HEK293 (cell line): ENCODE results near the gene SLX9.

Experiments
- BCL11A ChIP-seq: fragments of 450-650 bp; formaldehyde crosslinking; IDR thresholded peaks from 2 replicates; pipeline ENCODE4 v1.5.1; 2016; ENCODE audit warnings: low read depth, missing biosample characterization, missing genetic modification characterization
- CTCF ChIP-seq: fragments of 450-650 bp; formaldehyde crosslinking; IDR thresholded peaks from 2 replicates; pipeline ENCODE4 v1.5.1; 2016; ENCODE audit warnings: missing biosample characterization, missing genetic modification characterization
- GFI1B ChIP-seq: fragments of 450-650 bp; formaldehyde crosslinking; IDR thresholded peaks from 2 replicates; pipeline ENCODE4 v1.5.1; 2016; ENCODE audit warnings: missing biosample characterization, missing genetic modification characterization
- GLIS1 ChIP-seq: fragments of 450-650 bp; formaldehyde crosslinking; IDR thresholded peaks from 2 replicates; pipeline ENCODE4 v1.5.1; 2016; ENCODE audit warnings: missing biosample characterization, missing genetic modification characterization
- HOXA7 ChIP-seq: sonication (generic); formaldehyde crosslinking; IDR thresholded peaks from 2 replicates; pipeline ENCODE4 v1.8.1; 2022; ENCODE audit warnings: missing genetic modification reagents, borderline replicate concordance
- REST ChIP-seq: fragments of 450-650 bp; formaldehyde crosslinking; IDR thresholded peaks from 2 replicates; pipeline ENCODE4 v1.5.1; 2016; ENCODE audit warnings: missing biosample characterization, missing genetic modification characterization
- ZNF169 ChIP-seq: fragments of 450-650 bp; formaldehyde crosslinking; IDR thresholded peaks from 2 replicates; pipeline ENCODE4 v1.5.1; 2016; ENCODE audit warnings: missing biosample characterization, missing genetic modification characterization
- ZNF2 ChIP-seq: fragments of 450-650 bp; formaldehyde crosslinking; IDR thresholded peaks from 2 replicates; pipeline ENCODE4 v1.5.1; 2016; ENCODE audit warnings: missing biosample characterization, missing genetic modification characterization
- ZNF530 ChIP-seq: fragments of 450-650 bp; formaldehyde crosslinking; IDR thresholded peaks from 2 replicates; pipeline ENCODE4 v1.5.1; 2016; ENCODE audit warnings: low read depth, missing biosample characterization, missing genetic modification characterization
- ZNF776 ChIP-seq: fragments of 450-650 bp; formaldehyde crosslinking; IDR thresholded peaks from 2 replicates; pipeline ENCODE4 v1.5.0; 2017; ENCODE audit warnings: missing biosample characterization, missing genetic modification characterization, borderline replicate concordance
- TF ChIP-seq, protein P1 (sequence below): fragments of 450-650 bp; IDR thresholded peaks from 2 replicates; pipeline ENCODE4 v1.5.1; 2018; ENCODE audit warnings: missing biosample characterization, mild to moderate bottlenecking, missing genetic modification characterization
- TF ChIP-seq, protein P2 (sequence below): fragments of 450-650 bp; formaldehyde crosslinking; IDR thresholded peaks from 2 replicates; pipeline ENCODE4 v1.5.1; 2017; ENCODE audit warnings: missing biosample characterization, missing genetic modification characterization
- TF ChIP-seq, protein P3 (sequence below): fragments of 450-650 bp; formaldehyde crosslinking; IDR thresholded peaks from 2 replicates; pipeline ENCODE4 v1.5.1; 2016; ENCODE audit warnings: missing biosample characterization, missing genetic modification characterization

DNA sequence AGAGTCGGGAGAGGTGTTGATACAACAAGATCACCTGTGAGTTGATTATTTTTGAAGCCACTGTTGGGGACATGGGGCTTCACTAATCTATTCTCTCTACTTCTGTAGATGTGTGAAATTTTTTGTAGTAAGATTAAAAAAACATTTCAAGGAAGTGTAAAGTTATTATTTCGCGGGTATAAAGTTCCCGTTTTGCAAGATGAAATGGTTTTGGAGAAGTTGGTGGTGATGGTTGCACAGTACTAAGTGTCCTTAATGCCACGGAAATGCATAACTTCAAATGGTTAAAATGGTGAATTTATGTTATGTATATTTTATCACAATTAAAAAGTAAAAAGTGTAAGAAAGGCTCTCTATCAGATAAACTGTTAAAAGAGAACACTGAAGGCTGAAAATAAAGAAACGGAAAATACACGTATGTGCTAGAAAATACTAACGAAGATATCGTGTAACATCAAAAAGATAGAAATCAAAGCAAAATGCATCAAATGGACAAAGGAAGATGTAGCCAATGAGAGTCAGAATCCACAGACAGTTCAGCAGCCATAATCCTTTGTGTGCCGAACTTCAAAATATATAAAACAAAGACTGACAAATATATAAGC is 16.2 kb upstream of the SLX9 start:
- no peak for TF ChIP-seq CTCF (tag by site-specific recombination)
- TF ChIP-seq BCL11A = no peak
- TF ChIP-seq ZNF530 (tag by site-specific recombination) = no peak
- TF ChIP-seq GFI1B = no peak
- TF ChIP-seq, protein P1, sequence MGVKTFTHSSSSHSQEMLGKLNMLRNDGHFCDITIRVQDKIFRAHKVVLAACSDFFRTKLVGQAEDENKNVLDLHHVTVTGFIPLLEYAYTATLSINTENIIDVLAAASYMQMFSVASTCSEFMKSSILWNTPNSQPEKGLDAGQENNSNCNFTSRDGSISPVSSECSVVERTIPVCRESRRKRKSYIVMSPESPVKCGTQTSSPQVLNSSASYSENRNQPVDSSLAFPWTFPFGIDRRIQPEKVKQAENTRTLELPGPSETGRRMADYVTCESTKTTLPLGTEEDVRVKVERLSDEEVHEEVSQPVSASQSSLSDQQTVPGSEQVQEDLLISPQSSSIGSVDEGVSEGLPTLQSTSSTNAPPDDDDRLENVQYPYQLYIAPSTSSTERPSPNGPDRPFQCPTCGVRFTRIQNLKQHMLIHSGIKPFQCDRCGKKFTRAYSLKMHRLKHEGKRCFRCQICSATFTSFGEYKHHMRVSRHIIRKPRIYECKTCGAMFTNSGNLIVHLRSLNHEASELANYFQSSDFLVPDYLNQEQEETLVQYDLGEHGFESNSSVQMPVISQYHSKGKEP (tag by site-specific recombination) = no peak
- TF ChIP-seq, protein P2, sequence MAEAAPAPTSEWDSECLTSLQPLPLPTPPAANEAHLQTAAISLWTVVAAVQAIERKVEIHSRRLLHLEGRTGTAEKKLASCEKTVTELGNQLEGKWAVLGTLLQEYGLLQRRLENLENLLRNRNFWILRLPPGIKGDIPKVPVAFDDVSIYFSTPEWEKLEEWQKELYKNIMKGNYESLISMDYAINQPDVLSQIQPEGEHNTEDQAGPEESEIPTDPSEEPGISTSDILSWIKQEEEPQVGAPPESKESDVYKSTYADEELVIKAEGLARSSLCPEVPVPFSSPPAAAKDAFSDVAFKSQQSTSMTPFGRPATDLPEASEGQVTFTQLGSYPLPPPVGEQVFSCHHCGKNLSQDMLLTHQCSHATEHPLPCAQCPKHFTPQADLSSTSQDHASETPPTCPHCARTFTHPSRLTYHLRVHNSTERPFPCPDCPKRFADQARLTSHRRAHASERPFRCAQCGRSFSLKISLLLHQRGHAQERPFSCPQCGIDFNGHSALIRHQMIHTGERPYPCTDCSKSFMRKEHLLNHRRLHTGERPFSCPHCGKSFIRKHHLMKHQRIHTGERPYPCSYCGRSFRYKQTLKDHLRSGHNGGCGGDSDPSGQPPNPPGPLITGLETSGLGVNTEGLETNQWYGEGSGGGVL = no peak
- TF ChIP-seq, protein P3, sequence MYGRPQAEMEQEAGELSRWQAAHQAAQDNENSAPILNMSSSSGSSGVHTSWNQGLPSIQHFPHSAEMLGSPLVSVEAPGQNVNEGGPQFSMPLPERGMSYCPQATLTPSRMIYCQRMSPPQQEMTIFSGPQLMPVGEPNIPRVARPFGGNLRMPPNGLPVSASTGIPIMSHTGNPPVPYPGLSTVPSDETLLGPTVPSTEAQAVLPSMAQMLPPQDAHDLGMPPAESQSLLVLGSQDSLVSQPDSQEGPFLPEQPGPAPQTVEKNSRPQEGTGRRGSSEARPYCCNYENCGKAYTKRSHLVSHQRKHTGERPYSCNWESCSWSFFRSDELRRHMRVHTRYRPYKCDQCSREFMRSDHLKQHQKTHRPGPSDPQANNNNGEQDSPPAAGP = no peak
- TF ChIP-seq ZNF169 = no peak
- TF ChIP-seq ZNF776 (tag by site-specific recombination) = no peak
- no peak for TF ChIP-seq HOXA7 (CRISPR knock-in tag)
- TF ChIP-seq REST (tag by site-specific recombination) = no peak
- no peak for TF ChIP-seq GLIS1 (tag by site-specific recombination)
- TF ChIP-seq ZNF2 (tag by site-specific recombination) = no peak
